ENCODE data around the gene RPS21. TPM values are rescaled to one million over a fixed set of nuclear protein-coding genes. Genes with fewer than 3 reads are reported as not detected.

RPS21 gene
- total RNA-seq, 1 experiment from 2014 or later, result 2,488 TPM

DNA sequence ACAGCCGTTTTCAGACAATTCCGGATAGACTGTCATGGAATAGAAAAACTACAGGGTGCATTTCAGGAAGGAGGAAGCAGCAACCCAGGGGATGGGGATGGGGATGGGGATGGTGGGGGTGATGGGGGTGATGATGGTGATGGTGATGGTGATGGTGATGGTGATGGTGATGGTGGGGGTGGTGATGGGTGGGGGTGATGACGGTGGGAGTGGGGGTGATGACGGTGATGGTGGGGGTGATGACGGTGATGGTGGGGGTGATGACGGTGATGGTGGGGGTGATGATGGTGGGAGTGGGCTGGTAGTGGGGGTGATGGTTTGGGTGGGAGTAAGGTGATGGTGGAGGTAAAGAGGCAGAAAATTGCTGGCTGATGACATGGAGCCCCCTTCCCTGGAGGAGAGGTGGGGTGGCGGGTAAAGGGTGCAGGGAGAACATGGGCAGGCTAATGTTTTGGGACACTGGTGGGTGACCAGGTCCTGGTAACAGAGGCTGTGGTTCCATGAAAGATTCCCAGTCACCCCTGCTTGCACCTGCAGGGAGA is 37.3 kb upstream of the RPS21 start:
- CTCF ChIA-PET, result interaction anchor here (0.9 to 1.7 kb wide), 4 partner anchors 33 to 61 kb away, joined by 3 to 13 read pairs (median 3); no protein-coding TSS in a partner anchor
- BruUV-seq (replicated peaks), result no TSS peak

DNA sequence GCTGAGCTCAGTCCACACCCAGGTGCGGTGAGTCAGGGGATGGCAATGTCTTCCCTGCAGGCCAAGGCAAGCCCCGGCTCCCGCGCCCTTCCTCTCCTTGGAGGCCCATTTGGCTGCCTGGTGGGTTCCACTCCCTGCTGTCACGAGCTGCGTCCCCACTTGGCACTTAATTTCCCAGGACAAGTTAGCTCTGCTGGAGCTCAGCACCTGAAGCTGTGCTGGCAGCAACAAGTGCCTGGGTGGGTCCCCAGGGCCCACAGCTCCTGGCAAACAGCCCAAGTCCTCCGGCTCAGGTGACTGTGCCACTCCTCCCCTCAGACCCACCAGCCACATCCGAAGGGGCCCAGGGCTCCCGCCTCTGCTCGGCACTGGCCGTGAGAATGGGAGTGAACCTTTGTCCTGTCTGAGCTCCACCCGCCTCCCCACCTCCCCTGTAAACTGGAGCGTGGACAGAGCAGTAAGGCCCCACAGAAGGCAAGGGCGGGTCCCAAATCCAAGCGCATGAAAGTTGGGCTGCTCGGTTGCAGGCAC is 36.7 kb upstream of the RPS21 start:
- Histone ChIP-seq H3K27me3 (ENCODE audit: insufficient read depth, low read length) (no peaks in the 10 kb centered on the region), H3K4me3 (replicated peaks in 1 of 2; ENCODE audit: low read depth in 1 of 2, low read length in 2 of 2) (peak overlapping the region; percentile 19 to 52), H3K79me2 (ENCODE audit: insufficient read depth, low read length) (peaks cover 31% of the 10 kb centered on the region), H3K9me3 (ENCODE audit: control insufficient read depth in 1 of 2, insufficient read depth in 1 of 2, low read depth in 1 of 2, low read length in 2 of 2) (no peaks in the 10 kb centered on the region), H2AFZ (ENCODE audit: low read depth, low read length, poor library complexity, severe bottlenecking) (no peak overlapping the region), H3K9me2 (ENCODE audit: insufficient read depth) (no peaks in the 10 kb centered on the region), H3K4me1 (ENCODE audit: control insufficient read depth in 1 of 2, insufficient read depth in 2 of 2, low read length in 2 of 2) (peaks cover 26 to 48% of the 10 kb centered on the region in 2 experiments), H4K20me1 (ENCODE audit: insufficient read depth) (no peaks in the 10 kb centered on the region), H3K36me3 (ENCODE audit: control insufficient read depth in 1 of 2, insufficient read depth in 2 of 2, low read length in 2 of 2) (peaks cover 5 to 35% of the 10 kb centered on the region in 2 experiments; a peak in 2 of 4 replicates), H3K4me2 (ENCODE audit: low read length) (peak overlapping the region; percentile 89), H3K9ac (ENCODE audit: low read length) (peak overlapping the region; percentile 74), H3K27ac (ENCODE audit: low read depth, low read length) (peak overlapping the region; percentile 99)
- RAD21 ChIA-PET (ENCODE audit: low non-redundant PET in 1 of 2, low total read pairs in 2 of 2, uncharacterized antibody in 2 of 2, unreplicated experiment in 2 of 2), result interaction anchor here (0.6 to 1.3 kb wide), 5 partner anchors 9 to 48 kb away, joined by 3 to 4 read pairs (median 3); partner anchors contain the start of gene RPS21 (in 1 of the 2)
- peak; percentile 87 for DNase-seq (ENCODE audit: low read depth, low spot score)
- ATAC-seq, result peak; percentile 87
- no TSS peak for BruUV-seq (replicated peaks)
- CTCF ChIA-PET, result interaction anchor here (0.8 to 1.7 kb wide), 5 partner anchors 9 to 60 kb away, joined by 3 to 13 read pairs (median 3); no protein-coding TSS in a partner anchor
- POLR2A ChIA-PET, result interaction anchor here (0.7 to 2.0 kb wide), 3 partner anchors 14 to 19 kb away, joined by 4 to 12 read pairs (median 6); partner anchors contain the start of gene LAMA5
- intact Hi-C loops (cut with micrococcal nuclease), result loop anchor here (1.0 kb wide), 1 partner anchor 9 kb away; no protein-coding TSS in a partner anchor
- TF ChIP-seq RAD21 (IDR thresholded peaks at IDR 0.05; ENCODE audit: low read depth), result no peak
- TF ChIP-seq, protein P1, sequence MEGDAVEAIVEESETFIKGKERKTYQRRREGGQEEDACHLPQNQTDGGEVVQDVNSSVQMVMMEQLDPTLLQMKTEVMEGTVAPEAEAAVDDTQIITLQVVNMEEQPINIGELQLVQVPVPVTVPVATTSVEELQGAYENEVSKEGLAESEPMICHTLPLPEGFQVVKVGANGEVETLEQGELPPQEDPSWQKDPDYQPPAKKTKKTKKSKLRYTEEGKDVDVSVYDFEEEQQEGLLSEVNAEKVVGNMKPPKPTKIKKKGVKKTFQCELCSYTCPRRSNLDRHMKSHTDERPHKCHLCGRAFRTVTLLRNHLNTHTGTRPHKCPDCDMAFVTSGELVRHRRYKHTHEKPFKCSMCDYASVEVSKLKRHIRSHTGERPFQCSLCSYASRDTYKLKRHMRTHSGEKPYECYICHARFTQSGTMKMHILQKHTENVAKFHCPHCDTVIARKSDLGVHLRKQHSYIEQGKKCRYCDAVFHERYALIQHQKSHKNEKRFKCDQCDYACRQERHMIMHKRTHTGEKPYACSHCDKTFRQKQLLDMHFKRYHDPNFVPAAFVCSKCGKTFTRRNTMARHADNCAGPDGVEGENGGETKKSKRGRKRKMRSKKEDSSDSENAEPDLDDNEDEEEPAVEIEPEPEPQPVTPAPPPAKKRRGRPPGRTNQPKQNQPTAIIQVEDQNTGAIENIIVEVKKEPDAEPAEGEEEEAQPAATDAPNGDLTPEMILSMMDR (IDR thresholded peaks at IDR 0.05 in 2 of 3, conservative IDR thresholded peaks at IDR 0.05 in 1 of 3; ENCODE audit: borderline replicate concordance in 1 of 3, insufficient read depth in 1 of 3, low read depth in 2 of 3, low read length in 2 of 3), result no peak
- TF ChIP-seq FOSL1 (IDR thresholded peaks at IDR 0.05; ENCODE audit: low read depth), result no peak
- TF ChIP-seq SIN3A (IDR thresholded peaks at IDR 0.05; ENCODE audit: low read depth), result no peak
- no peak for TF ChIP-seq TCF7L2 (IDR thresholded peaks at IDR 0.05; ENCODE audit: borderline replicate concordance, extremely low read depth, insufficient read depth, insufficient read length)
- no peak for TF ChIP-seq CBX3 (IDR thresholded peaks at IDR 0.05; ENCODE audit: low read depth)
- TF ChIP-seq, protein P2, sequence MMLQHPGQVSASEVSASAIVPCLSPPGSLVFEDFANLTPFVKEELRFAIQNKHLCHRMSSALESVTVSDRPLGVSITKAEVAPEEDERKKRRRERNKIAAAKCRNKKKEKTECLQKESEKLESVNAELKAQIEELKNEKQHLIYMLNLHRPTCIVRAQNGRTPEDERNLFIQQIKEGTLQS (IDR thresholded peaks at IDR 0.05), result no peak
- TF ChIP-seq EZH2phosphoT487 (IDR thresholded peaks at IDR 0.05; ENCODE audit: borderline replicate concordance), result no peak
- TF ChIP-seq YY1 (IDR thresholded peaks at IDR 0.05; ENCODE audit: extremely low read depth, insufficient replicate concordance, low read depth, low read length), result peak; percentile 19
- no peak for TF ChIP-seq JUND (IDR thresholded peaks at IDR 0.05)
- TF ChIP-seq CEBPB (IDR thresholded peaks at IDR 0.05; ENCODE audit: low read depth), result no peak
- no peak for TF ChIP-seq ZFX (IDR thresholded peaks at IDR 0.05)

More for the DNA sequence above, 37.3 kb upstream of the RPS21 start:
- peak overlapping the region; percentile 99 for H3K27ac ChIP-seq (ENCODE audit: low read depth, low read length)
- H3K27me3 ChIP-seq (ENCODE audit: insufficient read depth, low read length), result no peaks in the 10 kb centered on the region
- H3K9me2 ChIP-seq (ENCODE audit: insufficient read depth), result no peaks in the 10 kb centered on the region
- peaks cover 26% of the 10 kb centered on the region for H3K79me2 ChIP-seq (ENCODE audit: insufficient read depth, low read length)
- ATAC-seq (no peak), DNase-seq (ENCODE audit: low read depth, low spot score) (no peak)
- ChIA-PET RAD21 (ENCODE audit: low non-redundant PET in 1 of 2, low total read pairs in 2 of 2, uncharacterized antibody in 2 of 2, unreplicated experiment in 2 of 2) (interaction anchor here (0.6 to 1.3 kb wide), 6 partner anchors 10 to 47 kb away, joined by 3 to 5 read pairs (median 4); partner anchors contain the start of gene RPS21 (in 1 of the 2)), POLR2A (interaction anchor here (0.7 to 2.0 kb wide), 3 partner anchors 14 to 19 kb away, joined by 4 to 12 read pairs (median 6); partner anchors contain the start of gene LAMA5)
- peak overlapping the region; percentile 89 for H3K4me2 ChIP-seq (ENCODE audit: low read length)
- H3K36me3 ChIP-seq (ENCODE audit: control insufficient read depth in 1 of 2, insufficient read depth in 2 of 2, low read length in 2 of 2), result peaks cover 5 to 37% of the 10 kb centered on the region in 2 experiments; a peak in 2 of 4 replicates
- H2AFZ ChIP-seq (ENCODE audit: low read depth, low read length, poor library complexity, severe bottlenecking), result no peak overlapping the region
- H3K9me3 ChIP-seq (ENCODE audit: control insufficient read depth in 1 of 2, insufficient read depth in 1 of 2, low read depth in 1 of 2, low read length in 2 of 2), result no peaks in the 10 kb centered on the region
- TF ChIP-seq EGR1 (IDR thresholded peaks at IDR 0.05; ENCODE audit: low read depth) (no peak), JUND (IDR thresholded peaks at IDR 0.05) (no peak), YY1 (IDR thresholded peaks at IDR 0.05; ENCODE audit: extremely low read depth, insufficient replicate concordance, low read depth, low read length) (no peak), EZH2phosphoT487 (IDR thresholded peaks at IDR 0.05; ENCODE audit: borderline replicate concordance) (no peak), ZFX (IDR thresholded peaks at IDR 0.05) (no peak), POLR2A (IDR thresholded peaks at IDR 0.05; ENCODE audit: borderline replicate concordance, extremely low read depth, insufficient read depth, insufficient read length) (no peak), ELF1 (IDR thresholded peaks at IDR 0.05; ENCODE audit: borderline replicate concordance, low read depth) (no peak), SP1 (IDR thresholded peaks at IDR 0.05; ENCODE audit: low read depth) (no peak), TCF7L2 (IDR thresholded peaks at IDR 0.05; ENCODE audit: borderline replicate concordance, extremely low read depth, insufficient read depth, insufficient read length) (no peak), ZNF274 (IDR thresholded peaks at IDR 0.05; ENCODE audit: low read depth, low read length) (no peak), CBX3 (IDR thresholded peaks at IDR 0.05; ENCODE audit: low read depth) (no peak)
- TF ChIP-seq, protein P3, sequence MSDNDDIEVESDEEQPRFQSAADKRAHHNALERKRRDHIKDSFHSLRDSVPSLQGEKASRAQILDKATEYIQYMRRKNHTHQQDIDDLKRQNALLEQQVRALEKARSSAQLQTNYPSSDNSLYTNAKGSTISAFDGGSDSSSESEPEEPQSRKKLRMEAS (IDR thresholded peaks at IDR 0.05), result no peak
- peak overlapping the region; percentile 19 to 52 for H3K4me3 ChIP-seq (replicated peaks in 1 of 2; ENCODE audit: low read depth in 1 of 2, low read length in 2 of 2)
- intact Hi-C loops (cut with micrococcal nuclease), result loop anchor here (1.0 kb wide), 1 partner anchor 10 kb away; no protein-coding TSS in a partner anchor
- no peaks in the 10 kb centered on the region for H4K20me1 ChIP-seq (ENCODE audit: insufficient read depth)
- H3K9ac ChIP-seq (ENCODE audit: low read length), result peak overlapping the region; percentile 74
- H3K4me1 ChIP-seq (ENCODE audit: control insufficient read depth in 1 of 2, insufficient read depth in 2 of 2, low read length in 2 of 2), result peaks cover 22 to 43% of the 10 kb centered on the region in 2 experiments

Data from HCT116 (cell line).